ENCODE measurements around the gene ACOXL.

The ACOXL gene

GRCh38 chr2:110716959-110717645 is 15.3 kb upstream of the ACOXL start:
- in situ Hi-C loops (cut with MboI; ENCODE audit: low sequenced_read_pairs, unreplicated experiment): no loop called here
- no peak for DNase-seq (ENCODE audit: low spot score)
- no peak for TF ChIP-seq CTCF (IDR thresholded peaks at IDR 0.05; ENCODE audit: borderline replicate concordance, control extremely low read depth, extremely low read depth, insufficient read depth, missing control alignments)

DNA sequence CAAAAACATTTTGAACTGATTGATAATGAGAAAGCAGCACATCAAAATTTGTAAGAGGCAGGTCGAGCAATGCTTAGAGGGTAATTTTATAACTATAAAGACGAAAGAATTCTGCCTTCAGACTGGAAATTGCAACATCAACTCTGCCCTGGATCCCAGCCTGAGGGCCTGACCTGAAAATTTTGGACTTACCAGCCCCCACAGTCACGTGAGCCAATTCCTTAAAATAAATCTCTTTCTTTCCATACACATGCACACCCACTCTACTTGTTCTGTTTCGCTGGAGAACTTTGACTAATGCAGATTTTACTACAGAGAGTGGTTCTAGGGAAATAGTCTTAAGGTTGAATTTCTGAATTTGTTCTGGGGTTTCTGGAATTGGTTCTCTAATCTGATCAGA is 14.6 kb upstream of the ACOXL start:
- in situ Hi-C loops (cut with MboI; ENCODE audit: low sequenced_read_pairs, unreplicated experiment): no loop called here
- no peak for TF ChIP-seq CTCF (IDR thresholded peaks at IDR 0.05; ENCODE audit: borderline replicate concordance, control extremely low read depth, extremely low read depth, insufficient read depth, missing control alignments)
- DNase-seq (ENCODE audit: low spot score): no peak

- no peak for DNase-seq (ENCODE audit: low spot score)
- no peak for TF ChIP-seq CTCF (IDR thresholded peaks at IDR 0.05; ENCODE audit: borderline replicate concordance, control extremely low read depth, extremely low read depth, insufficient read depth, missing control alignments)
- in situ Hi-C loops (cut with MboI; ENCODE audit: low sequenced_read_pairs, unreplicated experiment): no loop called here
These were observed 14.0 kb upstream of the ACOXL start for GRCh38 chr2:110718382-110718781.

- DNase-seq (ENCODE audit: low spot score): no peak
- TF ChIP-seq CTCF (IDR thresholded peaks at IDR 0.05; ENCODE audit: borderline replicate concordance, control extremely low read depth, extremely low read depth, insufficient read depth, missing control alignments): no peak
- in situ Hi-C loops (cut with MboI; ENCODE audit: low sequenced_read_pairs, unreplicated experiment): no loop called here
These were observed 13.4 kb upstream of the ACOXL start for GRCh38 chr2:110718990-110719389.

GRCh38 chr2:110720547-110720946 is 11.8 kb upstream of the ACOXL start:
- in situ Hi-C loops (cut with MboI; ENCODE audit: low sequenced_read_pairs, unreplicated experiment): no loop called here
- no peak for DNase-seq (ENCODE audit: low spot score)
- TF ChIP-seq CTCF (IDR thresholded peaks at IDR 0.05; ENCODE audit: borderline replicate concordance, control extremely low read depth, extremely low read depth, insufficient read depth, missing control alignments): no peak

- no peak for DNase-seq (ENCODE audit: low spot score)
- TF ChIP-seq CTCF (IDR thresholded peaks at IDR 0.05; ENCODE audit: borderline replicate concordance, control extremely low read depth, extremely low read depth, insufficient read depth, missing control alignments): no peak
These were observed 7.6 kb upstream of the ACOXL start for GRCh38 chr2:110724820-110725219.

More at GRCh38 chr2:110724820-110725219, 7.6 kb upstream of the ACOXL start:
- in situ Hi-C loops (cut with MboI; ENCODE audit: low sequenced_read_pairs, unreplicated experiment): no loop called here

Measured in GM13976 (cell line).